ENCODE results near the gene ULBP3.
"Not testable (repeated sequence)": the region's sequence is repeated elsewhere in the genome, so short reads cannot be mapped to it uniquely, and the experiment has no call there.

- TF ChIP-seq CTCF, POLR2A (IDR thresholded peaks at IDR 0.05): not testable (repeated sequence)
Measured at GRCh38 chr6:150014623-150015280, 54.2 kb downstream of the ULBP3 start.
